H9 (cell line): ENCODE data around the gene CBLN3. TPM values are rescaled to one million over a fixed set of nuclear protein-coding genes. Genes with fewer than 3 reads are reported as not detected.

Source experiments
- DNase-seq: peaks from one replicate; pipeline ENCODE4 v3.0.0-alpha.2; 2017
- H2AFZ ChIP-seq: one replicate; pipeline ENCODE4 v1.6.1; 2013; ENCODE audit warnings: mild to moderate bottlenecking, low read length, control low read depth, moderate library complexity
- H2AK5ac ChIP-seq: 2 replicates; pipeline ENCODE4 v1.6.1; 2013; ENCODE audit warnings: low read length, control low read depth, mixed read lengths; ENCODE audit not compliant: insufficient read length
- H2BK120ac ChIP-seq: one replicate; pipeline ENCODE4 v1.6.1; 2013; ENCODE audit warnings: low read depth, mild to moderate bottlenecking, low read length, control low read depth, inconsistent platforms; ENCODE audit not compliant: poor library complexity, severe bottlenecking
- H2BK12ac ChIP-seq: 2 replicates; pipeline ENCODE4 v1.6.1; 2013; ENCODE audit warnings: low read length, control low read depth, mixed read lengths, low read depth; ENCODE audit not compliant: insufficient read length
- H2BK15ac ChIP-seq: 2 replicates; pipeline ENCODE4 v1.6.1; 2013; ENCODE audit warnings: low read depth, low read length, control low read depth
- H2BK20ac ChIP-seq: one replicate; pipeline ENCODE4 v1.6.1; 2013; ENCODE audit warnings: low read depth, mild to moderate bottlenecking, low read length, control low read depth, inconsistent platforms; ENCODE audit not compliant: poor library complexity, severe bottlenecking
- H2BK5ac ChIP-seq: 2 replicates; pipeline ENCODE4 v1.6.1; 2013; ENCODE audit warnings: low read length, control low read depth, mixed read lengths; ENCODE audit not compliant: insufficient read length
- H3K14ac ChIP-seq: 2 replicates; pipeline ENCODE4 v1.6.1; 2013; ENCODE audit warnings: low read length, control low read depth; ENCODE audit not compliant: insufficient read depth
- H3K18ac ChIP-seq: 2 replicates; pipeline ENCODE4 v1.6.1; 2013; ENCODE audit warnings: low read depth, mild to moderate bottlenecking, mixed read lengths, low read length, control low read depth; ENCODE audit not compliant: insufficient read length
- H3K23ac ChIP-seq: 2 replicates; pipeline ENCODE4 v1.6.1; 2013; ENCODE audit warnings: low read length, control low read depth, mixed read lengths, low read depth; ENCODE audit not compliant: insufficient read length
- H3K23me2 ChIP-seq: 2 replicates; pipeline ENCODE4 v1.6.1; 2013; ENCODE audit warnings: low read depth, mild to moderate bottlenecking, mixed read lengths, low read length, control low read depth; ENCODE audit not compliant: insufficient read length, poor library complexity, severe bottlenecking
- H3K27ac ChIP-seq: 2 replicates; pipeline ENCODE4 v1.5.1; 2013; ENCODE audit warnings: low read length, control low read depth, mixed read lengths, low read depth; ENCODE audit not compliant: insufficient read length
- H3K27me3 ChIP-seq: 2 replicates; pipeline ENCODE4 v1.6.1; 2013; ENCODE audit warnings: low read length, control low read depth, inconsistent platforms; ENCODE audit not compliant: insufficient read depth
- H3K4ac ChIP-seq: 2 replicates; pipeline ENCODE4 v1.6.1; 2013; ENCODE audit warnings: low read depth, mild to moderate bottlenecking, control low read depth, inconsistent platforms, low read length, moderate library complexity
- H3K4me1 ChIP-seq: 2 replicates; pipeline ENCODE4 v1.6.1; 2013; ENCODE audit warnings: low read length, control low read depth, inconsistent platforms; ENCODE audit not compliant: insufficient read depth
- H3K4me2 ChIP-seq: 2 replicates; pipeline ENCODE4 v1.6.1; 2013; ENCODE audit warnings: low read length, control low read depth, mixed read lengths; ENCODE audit not compliant: insufficient read length, insufficient read depth
- H3K56ac ChIP-seq: 2 replicates; pipeline ENCODE4 v1.6.1; 2013; ENCODE audit warnings: low read depth, mild to moderate bottlenecking, mixed read lengths, low read length, control low read depth; ENCODE audit not compliant: insufficient read length
- H3K79me1 ChIP-seq: 2 replicates; pipeline ENCODE4 v1.6.1; 2013; ENCODE audit warnings: low read depth, mild to moderate bottlenecking, moderate library complexity, low read length, control low read depth, inconsistent platforms; ENCODE audit not compliant: insufficient read depth, poor library complexity, severe bottlenecking
- H3K79me2 ChIP-seq: 2 replicates; pipeline ENCODE4 v1.6.1; 2013; ENCODE audit warnings: low read length, control low read depth, inconsistent platforms; ENCODE audit not compliant: insufficient read depth
- H3K9ac ChIP-seq: 2 replicates; pipeline ENCODE4 v1.6.1; 2013; ENCODE audit warnings: low read length, control low read depth, mixed read lengths; ENCODE audit not compliant: insufficient read length; ENCODE audit errors: extremely low read depth
- H3K9me3 ChIP-seq: one replicate; pipeline ENCODE4 v1.6.1; 2013; ENCODE audit warnings: low read depth, low read length, inconsistent platforms; ENCODE audit not compliant: control insufficient read depth
- H3T11ph ChIP-seq: one replicate; pipeline ENCODE4 v1.6.1; 2013; ENCODE audit warnings: mild to moderate bottlenecking, low read length, control low read depth, inconsistent platforms
- H4K20me1 ChIP-seq: one replicate; pipeline ENCODE4 v1.6.1; 2013; ENCODE audit not compliant: control insufficient read depth, insufficient read length, insufficient read depth
- H4K5ac ChIP-seq: 2 replicates; pipeline ENCODE4 v1.6.1; 2013; ENCODE audit warnings: low read depth, mild to moderate bottlenecking, mixed read lengths, low read length, control low read depth; ENCODE audit not compliant: insufficient read length
- H4K8ac ChIP-seq: replicated peaks from 2 replicates; pipeline ENCODE4 v1.6.1; 2013; ENCODE audit warnings: low read length, control low read depth, mixed read lengths, low read depth; ENCODE audit not compliant: insufficient read length
- H4K91ac ChIP-seq: 2 replicates; pipeline ENCODE4 v1.6.1; 2013; ENCODE audit warnings: low read depth, mild to moderate bottlenecking, moderate library complexity, mixed read lengths, low read length, control low read depth; ENCODE audit not compliant: insufficient read length
- H3K27ac Mint-ChIP-seq, 3 experiments: 2 replicates in 2 of 3; 3 replicates in 1 of 3; pipeline ENCODE4 v1.8.0; 2020 to 2021; ENCODE audit warnings: mixed read lengths in 3 of 3, mild to moderate bottlenecking in 1 of 3, moderate library complexity in 1 of 3
- H3K27me3 Mint-ChIP-seq: 2 replicates; pipeline ENCODE4 v1.8.0; 2021; ENCODE audit warnings: low read depth, mild to moderate bottlenecking, moderate library complexity, mixed read lengths
- H3K36me3 Mint-ChIP-seq, 3 experiments: 2 replicates in 2 of 3; 3 replicates in 1 of 3; pipeline ENCODE4 v1.8.0; 2020 to 2021; ENCODE audit warnings: low read depth in 3 of 3, mixed read lengths in 3 of 3; ENCODE audit not compliant: insufficient read depth in 1 of 3
- H3K4me1 Mint-ChIP-seq, 2 experiments: 2 replicates each; pipeline ENCODE4 v1.8.0; 2020; ENCODE audit warnings: mixed read lengths in 2 of 2
- H3K4me3 Mint-ChIP-seq, 2 experiments: 2 replicates in 1 of 2; 3 replicates in 1 of 2; pipeline ENCODE4 v1.8.0; 2020 to 2021; ENCODE audit warnings: mild to moderate bottlenecking in 2 of 2, mixed read lengths in 2 of 2, moderate library complexity in 1 of 2
- H3K9me3 Mint-ChIP-seq, 2 experiments: 2 replicates in 1 of 2; 3 replicates in 1 of 2; pipeline ENCODE4 v1.8.0; 2020; ENCODE audit warnings: mild to moderate bottlenecking in 2 of 2, mixed read lengths in 2 of 2, moderate library complexity in 1 of 2
- CTCF ChIP-seq: fragments of 200-600 bp; sonication (generic); conservative IDR thresholded peaks from 3 replicates; pipeline ENCODE4 v1.8.0; 2021; ENCODE audit warnings: antibody characterized with exemption, mild to moderate bottlenecking
- WGBS: extraction: QIAGEN DNeasy Blood & Tissue Kit; methylation state at CpG from one replicate; pipeline ENCODE4 v1.1.7; 2013; ENCODE audit warnings: missing lambda C conversion rate, low lambda C conversion rate, mixed read lengths; ENCODE audit not compliant: insufficient read length; ENCODE audit errors: extremely low coverage; 5-methylcytosine and 5-hydroxymethylcytosine counted together
- total RNA-seq: library from RNA; stranded (reverse); gene quantifications from 2 replicates; pipeline ENCODE4 v1.2.1, GENCODE V29; 2021

The CBLN3 gene
- total RNA-seq, 1 experiment from 2014 or later: 0.39 TPM

- H2AFZ ChIP-seq: no peak overlapping the region
- WGBS: no CpG with 5 or more reads among the region's 8 CpGs
Observed at GRCh38 chr14:24395609-24396582, 33.6 kb downstream of the CBLN3 start.

More at GRCh38 chr14:24395609-24396582, 33.6 kb downstream of the CBLN3 start:
- Histone ChIP-seq H2AK5ac (no peak overlapping the region), H2BK120ac (no peak overlapping the region), H3K9me3 (no peaks in the 10 kb centered on the region), H4K5ac (no peak overlapping the region), H3K18ac (no peak overlapping the region), H3K79me1 (no peaks in the 10 kb centered on the region), H4K20me1 (no peaks in the 10 kb centered on the region), H3K9ac (no peak overlapping the region), H3T11ph (no peak overlapping the region), H4K8ac (no peak overlapping the region), H2BK5ac (no peak overlapping the region), H3K14ac (no peak overlapping the region), H3K4me1 (no peaks in the 10 kb centered on the region; the same call in 1 of the 2 replicates), H3K27ac (no peak overlapping the region), H3K27me3 (no peaks in the 10 kb centered on the region), H3K4ac (no peak overlapping the region), H3K79me2 (no peaks in the 10 kb centered on the region), H2BK12ac (no peak overlapping the region), H4K91ac (no peak overlapping the region), H3K4me2 (no peak overlapping the region), H2BK15ac (no peak overlapping the region), H3K23me2 (peaks cover 5% of the 10 kb centered on the region), H3K56ac (no peak overlapping the region), H3K23ac (no peak overlapping the region), H2BK20ac (no peak overlapping the region)
- H3K4me1 Mint-ChIP-seq: peaks cover 40 to 41% of the 10 kb centered on the region in 2 experiments
- H3K9me3 Mint-ChIP-seq: no peaks in the 10 kb centered on the region
- no peak for TF ChIP-seq CTCF
- DNase-seq: no peak
- H3K27ac Mint-ChIP-seq: no peak overlapping the region
- H3K36me3 Mint-ChIP-seq: no peaks in the 10 kb centered on the region
- H3K27me3 Mint-ChIP-seq: peaks cover 17% of the 10 kb centered on the region
- H3K4me3 Mint-ChIP-seq: no peak overlapping the region
